Nephron progenitor cell (in vitro differentiated cells): ENCODE data around the gene KYAT1.
A peak's percentile ranks its signal among the peaks of the same experiment; 100 is the strongest.

Experiments
- DNase-seq: peaks from one replicate; pipeline ENCODE4 v3.0.0; 2021
- H3K27ac Mint-ChIP-seq: 2 replicates; pipeline ENCODE4 v1.8.0; 2021; ENCODE audit warnings: mild to moderate bottlenecking, moderate library complexity, mixed read lengths
- H3K27me3 Mint-ChIP-seq: 2 replicates; pipeline ENCODE4 v1.8.0; 2021; ENCODE audit warnings: mild to moderate bottlenecking, low read depth, mixed read lengths; ENCODE audit not compliant: poor library complexity
- H3K36me3 Mint-ChIP-seq: 2 replicates; pipeline ENCODE4 v1.8.0; 2021; ENCODE audit warnings: low read depth, mixed read lengths
- H3K4me1 Mint-ChIP-seq: 2 replicates; pipeline ENCODE4 v1.8.0; 2021; ENCODE audit warnings: mixed read lengths
- H3K4me3 Mint-ChIP-seq: 2 replicates; pipeline ENCODE4 v1.8.0; 2021; ENCODE audit warnings: mild to moderate bottlenecking, moderate library complexity, mixed read lengths
- H3K9me3 Mint-ChIP-seq: 2 replicates; pipeline ENCODE4 v1.8.0; 2021; ENCODE audit warnings: mild to moderate bottlenecking, moderate library complexity, mixed read lengths
- TF ChIP-seq, protein P1 (sequence below): fragments of 200-600 bp; sonication (generic); IDR thresholded peaks from 2 replicates; pipeline ENCODE4 v1.5.0; 2021; ENCODE audit warnings: antibody characterized with exemption

KYAT1 gene

DNA sequence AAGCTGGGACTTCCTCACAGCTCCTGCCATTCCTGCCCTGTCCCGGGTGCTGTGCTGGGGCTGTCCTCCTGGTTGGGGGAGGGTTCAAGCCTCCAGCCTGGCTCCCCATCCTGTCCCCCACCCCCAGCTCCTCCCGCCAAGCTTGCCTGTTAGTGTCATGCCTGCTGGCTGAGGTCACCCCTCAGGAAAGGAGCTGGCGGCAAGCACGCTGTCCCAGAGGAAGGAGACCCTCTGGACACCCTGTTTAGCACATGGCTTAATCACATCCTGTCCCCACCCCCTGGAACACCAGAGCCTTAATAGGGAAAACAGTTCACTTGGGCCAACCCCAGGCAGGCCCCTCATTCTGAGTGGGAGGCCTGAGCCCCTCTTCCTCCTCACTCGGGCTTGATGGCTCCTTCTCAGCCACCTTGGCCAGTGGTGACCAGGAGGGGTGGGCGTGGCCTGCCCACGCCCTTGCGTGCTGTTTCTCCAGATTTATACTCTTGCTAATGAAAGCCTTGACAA is 29.8 kb upstream of the KYAT1 start:
- TF ChIP-seq, protein P1, sequence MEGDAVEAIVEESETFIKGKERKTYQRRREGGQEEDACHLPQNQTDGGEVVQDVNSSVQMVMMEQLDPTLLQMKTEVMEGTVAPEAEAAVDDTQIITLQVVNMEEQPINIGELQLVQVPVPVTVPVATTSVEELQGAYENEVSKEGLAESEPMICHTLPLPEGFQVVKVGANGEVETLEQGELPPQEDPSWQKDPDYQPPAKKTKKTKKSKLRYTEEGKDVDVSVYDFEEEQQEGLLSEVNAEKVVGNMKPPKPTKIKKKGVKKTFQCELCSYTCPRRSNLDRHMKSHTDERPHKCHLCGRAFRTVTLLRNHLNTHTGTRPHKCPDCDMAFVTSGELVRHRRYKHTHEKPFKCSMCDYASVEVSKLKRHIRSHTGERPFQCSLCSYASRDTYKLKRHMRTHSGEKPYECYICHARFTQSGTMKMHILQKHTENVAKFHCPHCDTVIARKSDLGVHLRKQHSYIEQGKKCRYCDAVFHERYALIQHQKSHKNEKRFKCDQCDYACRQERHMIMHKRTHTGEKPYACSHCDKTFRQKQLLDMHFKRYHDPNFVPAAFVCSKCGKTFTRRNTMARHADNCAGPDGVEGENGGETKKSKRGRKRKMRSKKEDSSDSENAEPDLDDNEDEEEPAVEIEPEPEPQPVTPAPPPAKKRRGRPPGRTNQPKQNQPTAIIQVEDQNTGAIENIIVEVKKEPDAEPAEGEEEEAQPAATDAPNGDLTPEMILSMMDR, result no peak
- Mint-ChIP-seq H3K27me3 (peaks cover 3% of the 10 kb centered on the region), H3K4me3 (no peak overlapping the region), H3K4me1 (peaks cover 31% of the 10 kb centered on the region), H3K27ac (peak overlapping the region; percentile 48), H3K9me3 (no peaks in the 10 kb centered on the region), H3K36me3 (peaks cover 37% of the 10 kb centered on the region)
- peak; percentile 23 for DNase-seq

DNA sequence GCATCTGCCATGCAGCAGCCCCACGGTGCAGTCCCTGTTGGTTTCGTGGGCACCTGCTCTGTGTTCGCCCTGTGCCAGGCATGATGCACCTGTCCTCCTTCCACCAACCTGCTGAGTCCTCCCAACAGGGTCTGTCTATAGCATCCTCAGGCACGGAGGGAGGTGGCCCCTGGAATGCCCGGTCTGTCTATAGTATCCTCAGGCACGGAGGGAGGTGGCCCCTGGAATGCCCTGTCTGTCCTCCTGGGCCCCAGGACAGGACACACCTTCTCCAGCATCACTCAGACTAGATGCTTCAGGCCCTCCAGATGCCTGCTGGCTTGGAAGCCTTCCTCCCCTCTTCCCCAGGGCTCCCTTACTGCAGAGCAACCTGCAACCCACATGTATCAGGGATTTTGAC is 29.2 kb upstream of the KYAT1 start:
- Mint-ChIP-seq H3K27me3 (peaks cover 3% of the 10 kb centered on the region), H3K36me3 (peaks cover 37% of the 10 kb centered on the region), H3K27ac (peak overlapping the region; percentile 71), H3K4me1 (peaks cover 31% of the 10 kb centered on the region), H3K9me3 (no peaks in the 10 kb centered on the region), H3K4me3 (no peak overlapping the region)
- DNase-seq, result no peak
- TF ChIP-seq, protein P1, result no peak

DNA sequence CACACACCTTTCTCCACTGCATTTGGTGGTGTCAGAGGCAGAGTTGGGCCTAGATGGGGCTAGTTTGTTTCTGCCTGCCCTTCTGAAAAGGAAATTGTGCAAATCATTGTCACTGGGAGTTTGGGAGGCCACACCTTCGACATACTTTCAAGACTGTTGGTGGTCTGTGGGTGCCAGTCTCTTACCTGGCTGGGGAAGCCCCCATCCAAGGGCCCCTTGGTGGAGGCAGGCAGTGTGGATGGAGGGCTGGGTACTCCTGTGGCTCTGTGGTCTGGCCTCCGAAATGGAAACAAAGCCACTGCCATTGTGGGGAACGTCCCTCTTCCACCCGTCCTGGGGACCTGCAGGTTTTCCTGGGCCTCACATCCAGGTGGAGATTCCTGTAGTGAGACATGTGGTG is 28.1 kb upstream of the KYAT1 start:
- no peaks in the 10 kb centered on the region for H3K9me3 Mint-ChIP-seq
- H3K36me3 Mint-ChIP-seq, result peaks cover 37% of the 10 kb centered on the region
- peaks cover 31% of the 10 kb centered on the region for H3K4me1 Mint-ChIP-seq
- H3K27me3 Mint-ChIP-seq, result peaks cover 3% of the 10 kb centered on the region
- H3K4me3 Mint-ChIP-seq, result no peak overlapping the region
- H3K27ac Mint-ChIP-seq, result peak overlapping the region; percentile 64
- TF ChIP-seq, protein P1, result no peak
- DNase-seq, result no peak

DNA sequence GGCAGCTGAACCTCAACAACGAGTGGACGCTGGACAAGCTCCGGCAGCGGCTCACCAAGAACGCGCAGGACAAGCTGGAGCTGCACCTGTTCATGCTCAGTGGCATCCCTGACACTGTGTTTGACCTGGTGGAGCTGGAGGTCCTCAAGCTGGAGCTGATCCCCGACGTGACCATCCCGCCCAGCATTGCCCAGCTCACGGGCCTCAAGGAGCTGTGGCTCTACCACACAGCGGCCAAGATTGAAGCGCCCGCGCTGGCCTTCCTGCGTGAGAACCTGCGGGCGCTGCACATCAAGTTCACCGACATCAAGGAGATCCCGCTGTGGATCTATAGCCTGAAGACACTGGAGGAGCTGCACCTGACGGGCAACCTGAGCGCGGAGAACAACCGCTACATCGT is 26.6 kb upstream of the KYAT1 start:
- DNase-seq, result no peak
- H3K36me3 Mint-ChIP-seq, result peaks cover 37% of the 10 kb centered on the region
- peaks cover 27% of the 10 kb centered on the region for H3K4me1 Mint-ChIP-seq

DNA sequence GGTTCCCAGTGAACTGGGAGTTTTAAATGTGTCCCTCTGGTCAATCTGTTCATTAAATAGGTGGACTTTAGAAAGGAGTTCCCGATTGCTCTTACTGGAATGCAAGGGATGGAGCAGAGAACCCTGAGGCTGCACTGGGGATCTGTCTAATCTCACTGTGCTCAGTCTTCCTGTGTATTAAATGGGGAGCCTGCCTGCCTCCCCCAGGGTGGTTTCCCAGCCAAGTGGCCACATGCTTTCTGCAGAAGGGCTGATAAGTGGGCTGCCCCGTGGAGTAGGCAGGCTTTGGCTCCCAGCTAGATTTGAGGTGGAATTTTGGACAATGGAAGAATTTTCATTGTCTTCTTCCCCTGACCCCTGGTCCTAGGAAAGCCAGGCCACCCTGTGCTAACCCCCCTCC is 25.0 kb upstream of the KYAT1 start:
- Mint-ChIP-seq H3K4me3 (no peak overlapping the region), H3K27me3 (no peaks in the 10 kb centered on the region), H3K27ac (peak overlapping the region; percentile 98), H3K4me1 (peaks cover 11% of the 10 kb centered on the region), H3K9me3 (no peaks in the 10 kb centered on the region), H3K36me3 (peaks cover 27% of the 10 kb centered on the region)
- no peak for DNase-seq
- TF ChIP-seq, protein P1, result no peak

More for the DNA sequence above, 26.6 kb upstream of the KYAT1 start:
- no peak overlapping the region for H3K4me3 Mint-ChIP-seq
- peak overlapping the region; percentile 25 for H3K27ac Mint-ChIP-seq
- no peaks in the 10 kb centered on the region for H3K9me3 Mint-ChIP-seq
- H3K27me3 Mint-ChIP-seq, result peaks cover 3% of the 10 kb centered on the region
- TF ChIP-seq, protein P1, result no peak

DNA sequence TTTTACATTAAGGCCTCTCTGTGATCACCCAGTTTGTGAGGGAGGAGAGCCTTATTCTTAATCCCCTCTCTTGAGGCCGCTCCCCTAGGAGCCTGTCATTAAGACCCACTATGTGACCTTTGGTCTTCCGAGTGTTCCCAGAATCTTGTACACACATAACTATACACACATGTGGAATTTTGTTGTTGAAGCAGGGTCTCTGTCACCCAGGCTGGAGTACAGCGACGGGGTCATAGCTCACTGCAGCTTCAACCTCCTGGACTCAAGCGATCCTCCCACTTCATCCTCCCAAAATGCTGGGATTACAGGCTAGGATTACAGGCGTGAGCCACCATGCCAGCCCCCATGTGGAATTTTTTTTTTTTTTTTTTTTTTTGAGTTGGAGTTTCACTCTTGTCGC is 24.2 kb upstream of the KYAT1 start:
- H3K9me3 Mint-ChIP-seq, result no peaks in the 10 kb centered on the region
- peaks cover 27% of the 10 kb centered on the region for H3K36me3 Mint-ChIP-seq
- peak overlapping the region; percentile 42 for H3K27ac Mint-ChIP-seq
- H3K4me1 Mint-ChIP-seq, result peaks cover 3% of the 10 kb centered on the region
- H3K4me3 Mint-ChIP-seq, result no peak overlapping the region
- DNase-seq, result no peak
- no peaks in the 10 kb centered on the region for H3K27me3 Mint-ChIP-seq
- TF ChIP-seq, protein P1, result no peak
